HG02610 (cell line): ENCODE data around the gene ARID1B.
A peak's percentile ranks its signal among the peaks of the same experiment; 100 is the strongest.

ENCODE experiments used
- ATAC-seq: cut with Tn5 transposase; IDR thresholded peaks from one replicate; pipeline ENCODE4 v1.9.1; 2021; ENCODE audit warnings: mild to moderate bottlenecking, moderate library complexity; ENCODE audit not compliant: unreplicated experiment

ARID1B gene

GRCh38 chr6:157218371-157219198 lies 441.4 kb downstream of the ARID1B start:
- ATAC-seq, result no peak

GRCh38 chr6:157219201-157220200 lies 442.3 kb downstream of the ARID1B start:
- no peak for ATAC-seq

- no peak for ATAC-seq
Measured at GRCh38 chr6:157220485-157220884, 443.3 kb downstream of the ARID1B start.

GRCh38 chr6:157221049-157221816 lies 444.1 kb downstream of the ARID1B start:
- ATAC-seq, result peak; percentile 72

GRCh38 chr6:157221817-157222175 lies 444.6 kb downstream of the ARID1B start:
- ATAC-seq, result no peak

- no peak for ATAC-seq
Measured at GRCh38 chr6:157222201-157222981, 445.2 kb downstream of the ARID1B start.

- ATAC-seq, result no peak
Measured at GRCh38 chr6:157223021-157223430, 445.8 kb downstream of the ARID1B start.

GRCh38 chr6:157223511-157223910 lies 446.3 kb downstream of the ARID1B start:
- ATAC-seq, result no peak

GRCh38 chr6:157224178-157224950 lies 447.2 kb downstream of the ARID1B start:
- no peak for ATAC-seq

GRCh38 chr6:157224951-157225574 lies 447.9 kb downstream of the ARID1B start:
- no peak for ATAC-seq

GRCh38 chr6:157225575-157225995 lies 448.4 kb downstream of the ARID1B start:
- ATAC-seq, result no peak

- ATAC-seq, result no peak
Measured at GRCh38 chr6:157226026-157226625, 448.9 kb downstream of the ARID1B start.

- ATAC-seq, result no peak
Measured at GRCh38 chr6:157226761-157227160, 449.6 kb downstream of the ARID1B start.

GRCh38 chr6:157227202-157228166 lies 450.3 kb downstream of the ARID1B start:
- ATAC-seq, result no peak

GRCh38 chr6:157228426-157229131 lies 451.4 kb downstream of the ARID1B start:
- ATAC-seq, result no peak

GRCh38 chr6:157229132-157229618 lies 452.0 kb downstream of the ARID1B start:
- ATAC-seq, result no peak

- no peak for ATAC-seq
Measured at GRCh38 chr6:157229713-157230112, 452.5 kb downstream of the ARID1B start.
